Measurements from ENCODE around the gene CEMP1. TPM values are rescaled to one million over a fixed set of nuclear protein-coding genes. Genes with fewer than 3 reads are reported as not detected.
"Not testable (repeated sequence)": the region's sequence is repeated elsewhere in the genome, so short reads cannot be mapped to it uniquely, and the experiment has no call there.

CEMP1 gene, protein sequence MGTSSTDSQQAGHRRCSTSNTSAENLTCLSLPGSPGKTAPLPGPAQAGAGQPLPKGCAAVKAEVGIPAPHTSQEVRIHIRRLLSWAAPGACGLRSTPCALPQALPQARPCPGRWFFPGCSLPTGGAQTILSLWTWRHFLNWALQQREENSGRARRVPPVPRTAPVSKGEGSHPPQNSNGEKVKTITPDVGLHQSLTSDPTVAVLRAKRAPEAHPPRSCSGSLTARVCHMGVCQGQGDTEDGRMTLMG
- 1 to 10 TPM; 2.2 to 3.7 (median 2.5) TPM for polyA plus RNA-seq (ENCODE audit: insufficient read length in 3 of 3)

- DNase-seq (ENCODE audit: low read depth in 3 of 3, low spot score in 2 of 3) = no peak
Observed at GRCh38 chr16:2531371-2531695, at the start of gene CEMP1. Gene CEMP1, minus strand, starts transcription at chr16:2531408. Its CDS starts 335 bp downstream, at chr16:2531073.

DNA sequence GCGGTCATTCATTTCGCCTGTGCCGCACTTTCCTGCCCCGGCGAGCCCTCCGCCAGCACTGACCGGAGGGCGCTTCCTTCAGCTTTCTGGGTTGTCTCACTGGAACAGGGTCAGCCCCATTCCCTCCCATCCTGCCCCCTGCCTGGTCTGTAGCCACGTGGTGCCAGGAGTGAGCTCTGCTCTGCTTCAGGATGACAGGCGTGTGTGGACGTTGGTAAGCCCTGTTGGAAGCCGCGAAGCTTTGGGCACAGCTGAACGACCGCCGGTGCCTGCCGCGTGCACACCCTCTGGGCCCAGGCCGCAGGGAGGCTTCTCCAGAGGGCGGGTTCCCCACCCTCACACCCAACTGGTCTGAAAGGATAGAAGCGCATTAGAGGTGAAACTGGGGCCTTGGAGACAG lies 49.6 kb upstream of the CEMP1 start:
- DNase-seq (ENCODE audit: low read depth in 3 of 3, low spot score in 2 of 3) = not testable (repeated sequence)

- DNase-seq (ENCODE audit: low read depth in 3 of 3, low spot score in 2 of 3) = not testable (repeated sequence)
Observed at GRCh38 chr16:2580143-2580542, 48.9 kb upstream of the CEMP1 start.

DNA sequence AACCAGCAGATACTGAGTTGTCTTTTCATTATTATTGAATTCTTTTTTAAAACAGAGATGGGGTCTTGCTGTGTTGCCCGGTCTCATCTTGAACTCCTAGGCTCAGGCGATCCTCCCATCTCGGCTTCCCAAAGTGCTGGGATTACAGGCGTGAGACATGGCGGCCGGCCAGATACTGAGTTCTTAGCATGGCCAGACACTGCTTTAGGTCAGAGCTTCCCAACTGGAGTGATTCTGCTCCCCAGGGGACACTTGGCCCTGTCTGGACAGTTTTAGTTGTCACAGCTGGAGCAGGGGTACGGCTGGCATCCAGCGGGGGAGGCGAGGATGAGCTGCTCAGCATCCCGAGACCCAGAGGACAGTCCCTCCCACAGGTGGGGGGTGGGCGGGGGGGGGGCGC lies 47.7 kb upstream of the CEMP1 start:
- DNase-seq (ENCODE audit: low read depth in 3 of 3, low spot score in 2 of 3) = not testable (repeated sequence)

DNA sequence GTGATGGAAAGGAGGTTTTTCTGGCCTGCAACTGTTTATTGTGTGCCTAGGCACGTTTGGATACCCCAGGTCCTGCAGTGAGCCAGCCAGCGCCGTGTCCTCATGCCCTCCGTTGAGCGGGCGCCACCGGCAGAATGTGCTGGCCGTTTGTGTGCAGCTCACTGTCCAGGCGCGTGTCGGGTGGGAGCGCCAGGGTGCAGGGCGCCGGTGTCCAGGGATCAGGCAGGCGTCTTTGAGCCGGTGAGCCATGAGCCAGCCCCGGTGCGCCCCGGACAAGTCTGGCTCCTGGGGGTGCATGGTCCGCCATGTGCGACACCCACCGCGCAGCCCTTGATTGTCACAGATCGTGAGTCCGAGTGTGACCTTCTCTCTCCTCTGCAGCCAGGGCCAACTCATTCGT lies 45.8 kb upstream of the CEMP1 start:
- not testable (repeated sequence) for DNase-seq (ENCODE audit: low read depth in 3 of 3, low spot score in 2 of 3)

GRCh38 chr16:2575839-2576238 lies 44.6 kb upstream of the CEMP1 start:
- DNase-seq (ENCODE audit: low read depth in 3 of 3, low spot score in 2 of 3) = not testable (repeated sequence)

GRCh38 chr16:2572704-2573103 lies 41.5 kb upstream of the CEMP1 start:
- not testable (repeated sequence) for DNase-seq (ENCODE audit: low read depth in 3 of 3, low spot score in 2 of 3)

DNA sequence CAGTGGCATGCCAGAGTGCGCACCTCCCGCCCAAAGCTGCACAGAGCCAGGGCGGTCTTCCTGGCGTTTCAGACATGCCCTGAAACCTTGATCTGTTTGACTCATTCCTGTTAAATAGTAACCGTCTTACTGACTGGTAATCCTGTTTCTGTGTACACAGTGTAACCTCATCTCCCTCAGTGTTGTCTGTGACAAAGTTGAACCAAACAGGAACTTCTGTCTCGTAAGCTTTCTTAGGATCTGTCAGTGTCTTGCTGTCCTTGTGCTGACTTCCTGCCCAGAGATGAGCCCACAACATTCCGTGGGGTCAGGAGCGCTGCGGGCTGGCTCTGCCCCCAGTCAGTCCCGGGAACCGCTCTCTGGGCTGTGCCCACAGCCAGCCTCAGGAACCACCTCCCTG lies 37.4 kb upstream of the CEMP1 start:
- DNase-seq (ENCODE audit: low read depth in 3 of 3, low spot score in 2 of 3) = not testable (repeated sequence)

DNA sequence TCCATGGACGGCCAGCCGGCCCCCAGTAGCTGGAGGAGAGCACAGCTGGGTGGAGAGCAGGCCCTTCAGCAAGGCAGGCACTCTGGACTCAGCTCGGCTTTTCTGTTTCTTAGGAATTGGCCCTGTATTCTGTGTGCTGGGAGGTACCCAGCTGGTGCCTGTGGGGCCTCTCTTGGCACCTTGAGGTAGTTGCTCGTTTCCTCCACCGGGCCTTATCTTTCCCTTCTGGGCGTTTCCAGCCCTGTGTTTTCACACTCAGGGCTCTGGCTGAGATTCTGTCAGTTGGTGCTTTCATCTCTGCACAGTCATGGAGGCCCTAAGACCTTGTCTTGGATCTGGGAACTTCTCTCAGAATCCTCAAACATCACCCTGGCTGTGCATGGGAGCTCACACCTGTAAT lies 36.3 kb upstream of the CEMP1 start:
- DNase-seq (ENCODE audit: low read depth in 3 of 3, low spot score in 2 of 3) = not testable (repeated sequence)

GRCh38 chr16:2560798-2561133 lies 29.6 kb upstream of the CEMP1 start:
- DNase-seq (ENCODE audit: low read depth in 3 of 3, low spot score in 2 of 3) = not testable (repeated sequence)

DNA sequence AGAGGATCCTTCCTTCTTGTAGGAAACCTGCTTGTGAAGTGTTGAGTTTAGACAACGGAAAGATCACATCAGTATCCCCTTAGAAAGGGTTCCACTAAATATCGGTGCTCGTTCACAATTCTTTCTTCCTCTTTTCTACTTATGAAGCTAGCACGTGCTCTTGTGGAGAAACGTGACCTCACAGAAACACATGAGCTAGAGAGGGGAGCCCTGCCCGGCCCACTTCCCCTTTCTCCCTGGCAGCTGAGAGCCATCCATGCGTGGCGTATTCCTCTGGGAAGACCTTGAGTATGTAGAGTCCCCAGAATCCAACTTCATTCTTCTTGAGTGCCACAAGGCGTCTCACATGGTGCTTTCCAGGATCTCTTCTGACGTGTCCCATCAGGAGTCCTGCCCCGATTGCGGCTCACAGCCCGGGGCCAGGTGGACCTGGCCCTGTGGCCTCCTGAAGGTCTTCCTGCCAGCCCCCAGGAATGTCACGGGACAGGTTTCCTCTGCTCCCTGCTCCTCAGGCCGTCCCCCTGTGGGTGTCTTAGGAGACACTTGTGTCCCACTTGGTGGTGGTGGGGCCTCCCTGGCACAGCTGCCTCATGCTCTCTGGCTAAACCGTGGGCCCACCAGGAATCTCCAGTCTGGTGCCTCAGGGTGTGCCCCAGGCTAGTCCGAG lies 29.1 kb upstream of the CEMP1 start:
- DNase-seq (ENCODE audit: low read depth in 3 of 3, low spot score in 2 of 3) = not testable (repeated sequence)

- DNase-seq (ENCODE audit: low read depth in 3 of 3, low spot score in 2 of 3) = not testable (repeated sequence)
Observed at GRCh38 chr16:2557150-2557549, 25.9 kb upstream of the CEMP1 start.

DNA sequence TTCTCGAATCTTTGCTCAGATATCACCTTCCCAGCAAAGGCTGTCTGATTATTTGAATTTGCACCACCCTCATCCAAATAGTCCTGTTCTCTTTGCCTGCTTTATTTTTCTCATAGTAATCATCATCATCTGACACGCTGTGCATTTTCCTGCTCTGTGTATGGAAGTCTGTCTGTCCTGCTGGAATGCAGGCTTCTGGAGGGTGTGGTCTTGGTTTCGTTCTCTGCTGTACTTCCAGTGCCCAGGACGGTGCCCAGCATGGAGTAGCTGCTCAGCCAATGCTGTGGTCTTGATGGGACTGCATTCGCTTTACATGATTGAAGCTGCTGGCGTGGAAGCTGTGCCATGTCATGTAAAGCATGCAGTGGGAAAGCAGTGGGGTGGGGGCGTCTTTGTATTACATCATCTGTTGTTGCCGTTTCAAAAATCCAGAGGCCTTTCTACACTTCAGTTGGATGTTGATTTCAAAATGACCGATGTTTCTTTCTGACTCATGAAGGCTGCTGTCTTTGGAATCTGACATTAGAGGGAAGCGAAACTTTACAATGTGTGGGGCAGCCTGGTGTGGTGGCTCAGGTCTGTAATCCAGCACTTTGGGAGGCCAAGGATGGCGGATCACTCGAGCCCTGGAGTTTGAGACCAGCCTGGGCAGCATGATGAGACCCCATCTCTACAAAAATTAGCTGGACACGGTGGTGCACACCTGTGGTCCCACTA lies 23.7 kb upstream of the CEMP1 start:
- not testable (repeated sequence) for DNase-seq (ENCODE audit: low read depth in 3 of 3, low spot score in 2 of 3)

- DNase-seq (ENCODE audit: low read depth in 3 of 3, low spot score in 2 of 3) = not testable (repeated sequence)
Observed at GRCh38 chr16:2551420-2551889, 20.2 kb upstream of the CEMP1 start.

GRCh38 chr16:2550283-2550878 lies 19.2 kb upstream of the CEMP1 start:
- not testable (repeated sequence) for DNase-seq (ENCODE audit: low read depth in 3 of 3, low spot score in 2 of 3)

DNA sequence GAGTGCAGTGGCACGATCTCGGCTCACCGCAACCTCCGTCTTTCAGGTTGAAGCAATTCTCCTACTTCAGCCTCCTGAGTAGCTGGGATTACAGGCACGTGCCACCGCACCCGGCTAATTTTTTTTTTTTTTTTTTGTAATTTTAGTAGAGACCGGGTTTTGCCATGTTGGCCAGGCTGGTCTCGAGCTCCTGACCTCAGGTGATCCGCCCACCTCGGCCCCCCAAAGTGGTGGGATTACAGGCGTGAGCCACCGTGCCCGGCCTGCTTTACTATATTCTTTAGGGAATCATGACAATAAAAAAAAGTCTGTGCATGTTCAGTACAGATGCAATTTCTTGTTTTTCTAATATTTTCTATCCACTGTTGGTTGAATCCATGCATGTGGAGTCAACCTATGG lies 12.6 kb upstream of the CEMP1 start:
- not testable (repeated sequence) for DNase-seq (ENCODE audit: low read depth in 3 of 3, low spot score in 2 of 3)

- not testable (repeated sequence) for DNase-seq (ENCODE audit: low read depth in 3 of 3, low spot score in 2 of 3)
Observed at GRCh38 chr16:2541409-2541808, 10.2 kb upstream of the CEMP1 start.

DNA sequence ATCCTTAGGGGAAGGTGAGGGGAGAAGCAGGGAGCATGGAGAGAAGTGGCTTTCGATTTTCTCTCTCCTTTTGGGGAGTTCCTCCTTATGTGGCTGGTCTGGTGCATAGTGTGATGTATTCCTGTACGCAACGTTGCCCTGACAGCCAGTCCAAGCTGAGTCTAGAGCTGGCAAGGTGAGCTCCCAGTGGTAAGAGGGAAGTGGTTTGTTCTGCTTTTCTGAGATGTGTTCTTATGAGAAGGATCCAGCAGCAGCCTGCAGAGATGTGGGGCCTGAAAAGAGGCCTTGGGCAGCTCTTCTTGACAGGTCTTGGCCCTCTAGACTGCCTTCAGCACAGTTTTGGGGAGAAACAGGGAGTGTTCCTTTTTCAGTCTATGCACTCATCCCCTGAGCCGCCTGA lies 9.7 kb upstream of the CEMP1 start:
- not testable (repeated sequence) for DNase-seq (ENCODE audit: low read depth in 3 of 3, low spot score in 2 of 3)

DNA sequence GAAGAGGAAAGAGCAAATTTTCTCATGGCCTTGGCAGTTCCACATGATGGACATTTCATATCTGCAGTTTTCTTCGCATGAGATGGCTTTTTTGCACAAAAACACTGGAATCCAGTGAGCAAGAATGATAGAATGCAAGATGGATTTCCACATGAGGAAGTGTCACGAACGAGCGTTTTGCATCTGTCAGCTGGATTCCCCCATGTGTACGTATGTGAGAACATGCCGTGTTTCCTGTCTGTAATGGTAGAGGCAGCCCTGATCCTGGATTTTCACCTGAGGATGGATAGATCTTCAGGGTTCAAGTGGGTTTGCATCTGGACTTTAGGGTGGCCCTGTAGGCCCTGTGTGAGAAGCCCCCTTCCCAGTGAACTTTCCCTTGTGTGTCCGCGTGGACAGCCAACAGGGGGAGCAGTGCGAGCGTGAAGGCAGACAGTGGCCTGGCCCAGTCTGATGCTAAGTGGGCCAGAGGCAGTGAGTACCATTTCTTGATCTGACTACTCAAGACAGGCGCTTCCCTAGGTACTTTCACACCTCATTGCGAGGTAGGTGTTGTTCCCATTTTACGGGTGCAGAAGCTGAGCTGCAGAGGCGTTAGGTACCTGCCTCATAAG lies 8.7 kb upstream of the CEMP1 start:
- not testable (repeated sequence) for DNase-seq (ENCODE audit: low read depth in 3 of 3, low spot score in 2 of 3)

DNA sequence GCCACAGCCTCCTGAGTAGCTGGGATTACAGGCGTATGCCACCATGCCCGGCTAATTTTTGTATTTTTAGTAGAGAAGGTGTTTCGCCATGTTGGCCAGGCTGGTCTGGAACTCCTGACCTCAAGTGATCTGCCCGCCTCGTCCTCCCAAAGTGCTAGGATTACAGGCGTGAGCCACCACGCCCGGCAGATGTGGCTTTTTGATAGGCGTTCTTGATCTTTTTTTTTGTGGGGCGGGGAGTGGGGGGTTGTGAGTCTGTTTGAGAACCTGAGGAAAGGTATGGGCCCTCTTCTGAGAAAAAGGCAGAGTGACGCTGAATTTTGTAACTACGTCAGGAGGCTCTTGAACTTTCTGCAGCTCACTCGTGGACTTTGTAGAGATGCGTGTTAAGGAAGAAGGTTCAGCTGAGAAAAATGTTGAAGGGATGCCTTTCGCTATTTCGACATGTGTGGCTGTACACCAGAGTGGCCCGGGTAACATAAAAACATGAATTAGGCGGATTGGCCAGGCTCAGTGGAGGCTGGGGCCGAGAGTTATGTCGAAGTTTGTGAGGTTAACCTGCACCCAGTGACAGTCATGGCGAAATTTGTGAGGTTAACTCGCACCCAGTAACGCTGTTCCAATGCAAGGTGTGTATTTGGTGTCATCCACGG lies 8.1 kb upstream of the CEMP1 start:
- not testable (repeated sequence) for DNase-seq (ENCODE audit: low read depth in 3 of 3, low spot score in 2 of 3)
